IPS DF 6.9 (cell line): ENCODE measurements around the gene SHB.

Experiments
- DNase-seq: peaks from one replicate; pipeline ENCODE4 v3.0.0-alpha.2; 2013; ENCODE audit warnings: low read depth, low spot score
- H3K27ac ChIP-seq: one replicate; pipeline ENCODE4 v1.5.1; 2013; ENCODE audit warnings: low read length, control low read depth
- H3K27me3 ChIP-seq: 2 replicates; pipeline ENCODE4 v1.6.1; 2013; ENCODE audit warnings: mild to moderate bottlenecking, low read length; ENCODE audit not compliant: control insufficient read depth, insufficient read depth
- H3K36me3 ChIP-seq: 2 replicates; pipeline ENCODE4 v1.6.1; 2013; ENCODE audit warnings: low read length; ENCODE audit not compliant: control insufficient read depth, insufficient read depth
- H3K4me1 ChIP-seq: 2 replicates; pipeline ENCODE4 v1.6.1; 2013; ENCODE audit warnings: low read length; ENCODE audit not compliant: control insufficient read depth, insufficient read depth
- H3K4me3 ChIP-seq: 2 replicates; pipeline ENCODE4 v1.5.1; 2013; ENCODE audit warnings: mild to moderate bottlenecking, low read length
- H3K9me3 ChIP-seq: 2 replicates; pipeline ENCODE4 v1.6.1; 2013; ENCODE audit warnings: low read length, inconsistent platforms; ENCODE audit not compliant: control insufficient read depth, insufficient read depth
- whole genome bisulfite sequencing: extraction: QIAGEN DNeasy Blood & Tissue Kit; methylation state at CpG from one replicate; pipeline ENCODE4 v1.1.7; 2013; ENCODE audit warnings: mixed read lengths, missing lambda C conversion rate; ENCODE audit not compliant: insufficient read length, insufficient coverage; 5-methylcytosine and 5-hydroxymethylcytosine counted together

Gene SHB

GRCh38 chr9:37928552-37929430 lies 140.2 kb downstream of the SHB start:
- no peaks in the 10 kb centered on the region for H3K36me3 ChIP-seq
- WGBS, result no CpG with 5 or more reads among the region's 20 CpGs
- no peaks in the 10 kb centered on the region; the same call in 1 of the 2 replicates for H3K27me3 ChIP-seq
- no peak overlapping the region for H3K4me3 ChIP-seq
- H3K9me3 ChIP-seq, result no peaks in the 10 kb centered on the region
- no peak for DNase-seq
- peaks cover 2% of the 10 kb centered on the region; the same call in 1 of the 2 replicates for H3K4me1 ChIP-seq
- no peak overlapping the region for H3K27ac ChIP-seq

GRCh38 chr9:37927601-37928551 lies 141.2 kb downstream of the SHB start:
- H3K36me3 ChIP-seq, result no peaks in the 10 kb centered on the region
- no peak overlapping the region for H3K27ac ChIP-seq
- H3K9me3 ChIP-seq, result no peaks in the 10 kb centered on the region
- H3K4me3 ChIP-seq, result no peak overlapping the region
- H3K27me3 ChIP-seq, result no peaks in the 10 kb centered on the region; the same call in 1 of the 2 replicates
- no peak for DNase-seq
- no CpG with 5 or more reads among the region's 13 CpGs for WGBS
- peaks cover 2% of the 10 kb centered on the region; the same call in 1 of the 2 replicates for H3K4me1 ChIP-seq

GRCh38 chr9:37927132-37927531 lies 141.9 kb downstream of the SHB start:
- Histone ChIP-seq H3K4me3 (no peak overlapping the region), H3K36me3 (no peaks in the 10 kb centered on the region), H3K4me1 (peaks cover 2% of the 10 kb centered on the region; the same call in 1 of the 2 replicates), H3K9me3 (no peaks in the 10 kb centered on the region), H3K27ac (no peak overlapping the region), H3K27me3 (no peaks in the 10 kb centered on the region)
- no peak for DNase-seq
- no CpG with 5 or more reads among the region's 9 CpGs for WGBS

- Histone ChIP-seq H3K27ac (no peak overlapping the region), H3K9me3 (no peaks in the 10 kb centered on the region), H3K4me3 (no peak overlapping the region), H3K36me3 (no peaks in the 10 kb centered on the region), H3K27me3 (no peaks in the 10 kb centered on the region), H3K4me1 (peaks cover 2% of the 10 kb centered on the region; the same call in 1 of the 2 replicates)
- no CpG with 5 or more reads among the region's 1 CpG for WGBS
- no peak for DNase-seq
These were observed 142.3 kb downstream of the SHB start for GRCh38 chr9:37926737-37927118.

GRCh38 chr9:37925786-37926736 lies 143.0 kb downstream of the SHB start:
- no peak overlapping the region for H3K4me3 ChIP-seq
- no peaks in the 10 kb centered on the region for H3K9me3 ChIP-seq
- WGBS, result no CpG with 5 or more reads among the region's 15 CpGs
- H3K27ac ChIP-seq, result no peak overlapping the region
- H3K36me3 ChIP-seq, result no peaks in the 10 kb centered on the region
- no peak for DNase-seq
- no peaks in the 10 kb centered on the region for H3K27me3 ChIP-seq
- peaks cover 2% of the 10 kb centered on the region; the same call in 1 of the 2 replicates for H3K4me1 ChIP-seq

GRCh38 chr9:37925006-37925405 lies 144.0 kb downstream of the SHB start:
- Histone ChIP-seq H3K27me3 (no peaks in the 10 kb centered on the region), H3K36me3 (no peaks in the 10 kb centered on the region), H3K27ac (no peak overlapping the region), H3K4me1 (peaks cover 2% of the 10 kb centered on the region), H3K9me3 (no peaks in the 10 kb centered on the region), H3K4me3 (no peak overlapping the region)
- DNase-seq, result no peak
- no CpG with 5 or more reads among the region's 6 CpGs for WGBS

- DNase-seq, result no peak
- Histone ChIP-seq H3K4me3 (no peak overlapping the region), H3K4me1 (peaks cover 6% of the 10 kb centered on the region), H3K27ac (no peak overlapping the region), H3K9me3 (no peaks in the 10 kb centered on the region), H3K36me3 (no peaks in the 10 kb centered on the region), H3K27me3 (no peaks in the 10 kb centered on the region)
These were observed 144.5 kb downstream of the SHB start for GRCh38 chr9:37924538-37924937.

- no peak for DNase-seq
- Histone ChIP-seq H3K9me3 (no peaks in the 10 kb centered on the region), H3K36me3 (no peaks in the 10 kb centered on the region)
These were observed 145.1 kb downstream of the SHB start for GRCh38 chr9:37923796-37924427.

GRCh38 chr9:37923118-37923795 lies 145.8 kb downstream of the SHB start:
- no peak overlapping the region for H3K27ac ChIP-seq
- no peak overlapping the region for H3K4me3 ChIP-seq
- H3K9me3 ChIP-seq, result no peaks in the 10 kb centered on the region
- H3K4me1 ChIP-seq, result peaks cover 7% of the 10 kb centered on the region
- H3K27me3 ChIP-seq, result no peaks in the 10 kb centered on the region
- WGBS, result no CpG with 5 or more reads among the region's 14 CpGs
- no peak for DNase-seq
- no peaks in the 10 kb centered on the region; the same call in 1 of the 2 replicates for H3K36me3 ChIP-seq

More at GRCh38 chr9:37923796-37924427, 145.1 kb downstream of the SHB start:
- Histone ChIP-seq H3K4me1 (peaks cover 7% of the 10 kb centered on the region), H3K27me3 (no peaks in the 10 kb centered on the region), H3K4me3 (no peak overlapping the region), H3K27ac (no peak overlapping the region)
- WGBS, result no CpG with 5 or more reads among the region's 25 CpGs
